GM03348 (cell line): Measurements from ENCODE around the gene HELZ.
"Not testable (repeated sequence)": the region's sequence is repeated elsewhere in the genome, so short reads cannot be mapped to it uniquely, and the experiment has no call there.

Source experiments
- DNase-seq: peaks from one replicate; pipeline ENCODE4 v3.0.0; 2012; ENCODE audit warnings: low spot score

The HELZ gene

GRCh38 chr17:67116045-67116575 is 128.9 kb downstream of the HELZ start:
- DNase-seq = no peak

- DNase-seq = no peak
Observed at GRCh38 chr17:67115401-67115800, 129.6 kb downstream of the HELZ start.

DNA sequence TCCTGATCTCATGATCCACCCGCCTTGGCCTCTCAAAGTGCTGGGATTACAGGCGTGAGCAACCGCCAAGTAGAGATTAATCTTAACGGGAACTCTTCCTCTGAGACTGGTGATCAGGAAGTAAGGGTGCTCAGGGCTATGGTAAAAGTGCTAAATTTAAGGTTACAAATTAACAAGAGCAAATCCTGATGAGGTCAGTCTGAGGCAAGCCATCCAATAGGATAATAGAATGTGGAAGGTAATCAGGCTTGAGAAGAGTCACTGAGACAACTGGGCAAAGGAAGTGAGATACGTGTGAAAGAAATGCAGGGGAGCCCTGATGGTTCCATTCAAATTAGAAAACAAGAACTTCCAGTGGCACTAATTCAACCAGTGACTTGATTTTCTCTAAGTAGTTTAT is 131.5 kb downstream of the HELZ start:
- DNase-seq = no peak

- no peak for DNase-seq
Observed at GRCh38 chr17:67111808-67112207, 133.2 kb downstream of the HELZ start.

DNA sequence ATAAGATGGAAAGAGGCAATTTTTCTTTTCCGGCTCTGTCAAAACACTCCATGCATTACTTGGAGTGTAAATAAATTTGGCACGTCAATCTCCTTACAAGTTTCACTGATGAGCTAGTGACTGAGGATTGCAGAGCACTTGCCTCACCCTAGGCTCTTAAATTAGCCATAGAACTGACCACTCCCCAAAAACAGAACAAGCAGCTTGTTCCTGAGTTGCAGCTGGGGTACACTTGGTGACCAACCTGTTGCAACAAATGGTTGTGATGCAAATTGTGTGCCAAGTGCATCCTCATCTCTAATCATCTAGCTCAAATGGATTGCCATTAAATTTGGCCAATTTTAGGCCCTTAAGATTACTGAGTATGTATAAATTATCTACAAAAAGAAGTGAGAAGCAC is 133.7 kb downstream of the HELZ start:
- DNase-seq = no peak

- no peak for DNase-seq
Observed at GRCh38 chr17:67110619-67111018, 134.4 kb downstream of the HELZ start.

DNA sequence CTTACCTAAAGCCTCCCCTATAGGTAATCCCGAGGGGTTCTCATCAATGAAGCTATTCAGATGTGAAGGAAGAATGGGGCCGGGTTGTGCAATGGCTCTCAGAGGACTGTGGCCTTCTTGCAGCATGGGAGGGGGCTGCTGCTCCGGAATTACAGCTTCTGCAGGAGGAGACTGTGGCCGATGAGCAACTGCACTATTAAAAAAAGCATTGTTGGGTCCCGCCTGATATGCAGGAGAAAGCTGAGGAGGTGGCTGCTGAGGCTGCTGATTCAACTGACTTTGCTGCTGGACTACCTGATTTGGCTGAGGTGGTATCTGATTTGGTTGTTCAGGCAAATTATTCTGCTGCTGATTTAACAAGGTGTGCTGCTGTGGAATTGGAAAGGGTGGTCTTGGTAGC is 135.9 kb downstream of the HELZ start:
- no peak for DNase-seq

DNA sequence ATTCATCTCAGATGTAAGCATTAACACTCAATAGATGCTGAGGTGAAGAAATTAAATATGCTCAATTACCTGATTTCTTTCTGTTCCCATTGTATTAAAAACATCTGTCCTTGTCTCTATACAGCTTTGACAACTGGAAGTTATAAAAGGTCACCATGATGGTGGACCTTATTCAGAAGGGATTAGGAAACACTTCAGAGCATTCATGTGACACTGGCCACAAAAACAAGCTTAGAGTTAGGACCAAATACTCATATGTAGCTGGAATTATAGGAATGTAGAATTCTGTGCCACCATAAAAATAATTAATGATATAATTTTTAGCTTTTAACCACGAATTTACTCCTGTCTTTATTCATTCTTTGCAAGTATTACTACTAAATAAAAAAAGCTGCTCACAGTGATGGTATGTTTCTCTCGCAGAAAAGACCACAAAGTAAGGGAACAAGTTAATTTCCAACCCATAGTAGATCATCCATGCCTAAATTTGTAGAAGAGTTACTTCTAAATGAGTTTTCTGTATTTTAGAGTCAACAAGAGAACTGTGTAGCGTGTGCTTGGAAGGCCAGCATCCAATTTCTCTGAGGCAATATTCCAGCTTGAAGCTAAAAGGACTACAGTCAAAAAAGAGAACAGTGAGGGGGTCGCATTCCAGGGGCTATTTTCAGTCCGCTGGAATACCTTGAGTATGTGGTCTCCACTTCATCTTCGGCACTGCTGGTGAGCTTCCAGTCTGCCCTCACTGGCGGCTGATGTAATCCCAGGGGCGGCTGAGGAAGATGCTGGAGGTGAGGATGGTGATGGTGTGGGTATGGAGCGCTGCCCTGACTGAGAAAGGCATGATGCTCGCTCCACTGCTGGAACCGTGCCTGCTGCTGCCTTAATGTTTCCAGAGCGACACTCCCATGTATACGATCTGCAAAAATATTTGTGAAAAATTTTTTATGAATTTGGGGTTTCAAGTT is 136.9 kb downstream of the HELZ start:
- peak; percentile 50 for DNase-seq

- no peak for DNase-seq
Observed at GRCh38 chr17:67107171-67107570, 137.8 kb downstream of the HELZ start.

DNA sequence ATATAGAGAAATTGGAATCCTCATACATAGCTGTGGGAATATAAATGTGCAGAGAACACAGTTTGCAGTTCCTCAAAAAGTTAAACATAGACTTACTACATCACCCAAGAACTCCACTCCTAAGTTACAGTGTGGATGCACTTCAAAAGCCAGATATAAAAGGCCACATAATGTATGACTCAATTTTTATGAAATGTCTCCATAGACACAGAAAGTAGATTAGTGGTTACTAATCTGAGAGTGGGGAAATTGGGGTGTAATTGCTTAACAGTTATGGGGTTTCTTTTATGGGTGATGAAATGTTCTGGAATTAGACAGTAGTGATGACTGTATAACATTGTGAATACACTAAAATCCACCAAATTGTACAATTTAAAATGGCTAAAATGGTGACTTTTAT is 139.8 kb downstream of the HELZ start:
- peak; percentile 57 for DNase-seq

- not testable (repeated sequence) for DNase-seq
Observed at GRCh38 chr17:67104641-67105040, 140.4 kb downstream of the HELZ start.

DNA sequence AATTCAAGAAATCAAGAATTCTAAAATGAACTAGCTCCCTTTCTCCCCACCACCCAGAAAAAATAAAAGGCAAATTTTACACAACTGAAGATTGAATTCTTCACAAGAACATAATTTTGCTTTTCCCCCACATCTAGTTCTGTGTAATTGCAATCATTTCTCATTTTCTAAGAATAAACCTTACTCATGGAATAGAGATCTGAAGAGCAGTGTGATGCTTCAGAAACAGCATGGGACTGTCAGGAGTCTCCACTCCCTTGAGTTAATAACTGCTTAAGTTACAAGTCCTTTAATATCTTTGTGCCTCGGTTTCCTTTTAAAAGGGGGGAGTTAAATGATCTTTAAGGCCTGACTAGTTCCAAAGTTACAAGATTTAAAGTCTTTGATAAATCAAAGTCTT is 147.0 kb downstream of the HELZ start:
- no peak for DNase-seq

DNA sequence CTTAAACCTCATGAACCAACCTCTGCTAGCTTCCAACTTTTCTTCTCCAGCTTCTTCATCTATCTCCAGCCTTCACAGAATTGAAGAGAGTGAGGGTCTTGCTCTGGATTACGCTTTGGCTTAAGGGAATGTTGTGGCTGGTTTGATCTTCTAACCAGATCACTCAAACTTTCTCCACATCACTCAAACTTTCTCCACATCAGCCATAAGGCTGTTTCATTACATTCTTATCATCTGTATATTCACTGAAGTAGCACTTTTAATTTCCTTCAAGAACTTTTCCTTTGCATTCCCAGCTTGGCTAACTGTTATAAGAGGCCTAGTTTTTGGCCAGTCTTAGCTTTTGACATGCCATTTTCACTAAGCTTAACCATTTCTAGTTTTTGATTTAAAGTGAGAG is 148.4 kb downstream of the HELZ start:
- no peak for DNase-seq

DNA sequence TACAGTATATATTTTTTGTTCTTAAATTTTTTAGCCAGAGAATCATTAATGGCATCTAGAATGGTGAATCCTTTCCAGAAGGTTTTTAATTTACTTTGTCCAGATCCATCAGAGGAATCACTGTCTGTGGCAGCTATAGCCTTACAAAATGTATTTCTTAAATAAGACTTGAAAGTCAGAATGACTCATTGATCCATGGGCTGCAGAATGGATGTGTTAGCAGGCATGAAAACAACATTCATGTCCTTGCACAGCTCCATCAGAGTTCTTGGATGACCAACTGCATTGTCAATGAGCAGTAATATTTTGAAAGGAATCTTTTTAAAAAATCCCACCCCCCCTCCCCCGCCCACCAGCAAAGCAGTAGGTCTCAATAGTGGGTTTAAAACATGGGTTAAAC is 149.2 kb downstream of the HELZ start:
- no peak for DNase-seq

GRCh38 chr17:67095291-67095690 is 149.7 kb downstream of the HELZ start:
- not testable (repeated sequence) for DNase-seq

DNA sequence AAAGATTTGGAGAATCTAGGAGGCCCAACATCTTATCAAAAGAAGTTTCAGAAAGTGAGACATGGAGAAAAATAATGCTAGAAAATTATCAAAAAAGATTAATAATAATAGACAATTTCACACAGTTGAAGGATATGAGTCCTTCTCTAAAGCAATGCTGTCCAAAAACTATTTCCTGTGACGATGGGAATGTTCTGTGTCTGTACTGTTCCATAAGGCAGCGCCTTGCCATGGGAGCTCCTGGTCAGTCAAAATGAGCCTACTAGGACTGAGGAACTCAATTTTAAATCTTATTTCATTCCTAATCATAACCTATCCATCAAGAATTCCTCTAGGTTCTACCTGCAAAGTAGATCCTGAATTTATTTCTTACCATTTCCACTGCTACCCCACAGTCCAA is 151.6 kb downstream of the HELZ start:
- no peak for DNase-seq

DNA sequence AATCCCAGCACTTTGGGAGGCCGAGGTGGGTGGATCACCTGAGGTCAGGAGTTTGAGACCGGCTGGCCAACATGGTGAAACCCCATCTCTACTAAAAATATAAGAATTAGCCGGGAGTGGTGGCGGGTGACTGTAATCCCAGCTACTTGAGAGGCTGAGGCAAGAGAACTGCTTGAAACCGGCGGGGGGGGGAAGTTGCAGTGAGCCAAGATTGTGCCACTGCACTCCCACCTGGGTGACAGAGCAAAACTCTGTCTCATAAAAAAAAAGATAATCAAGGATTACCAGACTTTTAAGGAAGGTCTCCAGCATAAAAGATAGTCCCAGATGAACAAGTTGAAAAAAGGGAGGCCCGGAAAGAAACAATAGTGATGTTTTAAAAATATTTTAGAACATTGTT is 152.3 kb downstream of the HELZ start:
- DNase-seq = not testable (repeated sequence)

DNA sequence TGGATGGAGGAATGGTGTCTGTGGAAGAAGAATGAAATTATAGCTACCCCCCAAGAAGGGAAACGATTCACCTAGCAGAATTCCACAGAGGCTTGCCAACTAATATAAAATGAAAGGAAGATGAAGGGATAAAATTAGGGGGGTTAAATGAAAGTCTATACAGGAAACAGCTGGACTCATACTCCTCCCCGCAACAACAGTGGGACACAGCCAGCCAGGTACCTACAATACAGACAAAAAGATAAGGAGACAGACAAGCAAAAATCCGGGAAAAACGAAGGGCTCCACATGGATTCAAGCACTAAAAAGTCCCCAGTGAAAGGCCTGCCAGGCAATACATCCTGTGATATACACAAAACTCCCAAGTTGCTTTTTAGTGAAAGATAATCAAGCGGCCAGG is 152.7 kb downstream of the HELZ start:
- no peak for DNase-seq

GRCh38 chr17:67090341-67090740 is 154.7 kb downstream of the HELZ start:
- no peak for DNase-seq

DNA sequence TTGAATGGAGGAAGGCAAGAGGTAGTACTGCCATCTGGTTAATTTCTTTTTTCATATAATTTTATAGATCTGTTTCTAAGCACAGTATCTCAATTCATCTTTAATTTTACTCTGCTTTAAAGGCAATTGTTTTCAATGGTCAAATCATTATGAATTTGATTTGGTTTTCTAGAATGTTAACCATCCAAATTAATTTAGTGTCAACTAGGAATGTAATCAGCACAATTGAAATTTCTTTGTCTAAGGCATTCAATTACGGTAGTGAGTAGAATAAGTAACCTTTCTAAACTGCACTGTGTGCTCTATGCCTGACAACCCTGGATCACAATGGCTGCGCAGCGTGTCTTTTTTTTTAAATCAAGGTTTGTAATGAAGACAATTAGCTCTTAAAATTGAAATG is 156.4 kb downstream of the HELZ start:
- no peak for DNase-seq

GRCh38 chr17:67085406-67085805 is 159.6 kb downstream of the HELZ start:
- DNase-seq = no peak

GRCh38 chr17:67082107-67082506 is 162.9 kb downstream of the HELZ start:
- no peak for DNase-seq

DNA sequence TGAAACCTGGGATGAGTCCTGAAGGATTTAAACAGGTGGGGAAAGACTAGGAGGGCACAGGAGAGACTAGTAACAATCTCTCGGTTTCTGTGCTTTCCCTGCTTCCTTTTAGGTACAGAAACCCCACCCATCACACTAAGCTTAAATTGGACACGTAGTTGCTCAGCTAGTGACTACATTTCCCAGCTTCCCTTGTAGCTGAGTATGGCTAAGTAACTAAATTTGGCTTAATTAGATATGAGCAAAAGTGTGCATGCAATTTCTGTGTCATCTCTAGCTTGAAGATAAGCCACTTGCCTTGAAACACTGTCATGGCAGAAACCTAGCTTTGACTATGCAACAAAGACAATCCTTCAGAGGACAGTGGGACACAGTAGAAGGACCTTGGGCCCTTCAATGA is 164.2 kb downstream of the HELZ start:
- DNase-seq = no peak

DNA sequence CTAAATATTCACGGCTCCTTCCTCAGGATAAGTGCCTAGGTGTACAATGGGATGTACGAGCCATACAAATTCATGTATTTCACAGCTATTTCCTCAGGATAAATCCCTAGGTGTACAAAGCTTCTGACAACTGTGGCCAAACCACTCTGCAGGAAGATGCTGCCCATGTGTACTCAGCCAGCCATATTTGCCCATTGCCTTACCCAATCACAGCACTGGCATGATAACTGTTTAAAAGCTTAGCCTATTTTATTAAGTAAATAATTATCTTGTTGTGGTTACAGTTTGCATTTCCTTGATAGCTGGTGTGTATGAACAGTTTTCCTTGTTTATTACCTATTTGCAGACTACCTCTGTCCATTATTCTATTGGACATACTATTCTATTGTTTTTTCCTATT is 165.5 kb downstream of the HELZ start:
- no peak for DNase-seq
